Ramos (cell line): ENCODE measurements around the gene TRIM27.
"Not testable (repeated sequence)": the region's sequence is repeated elsewhere in the genome, so short reads cannot be mapped to it uniquely, and the experiment has no call there.

Experiments
- in situ Hi-C: fragments of 300-500 bp; cut with MboI; formaldehyde crosslinking; loops from one replicate; pipeline ENCODE4 v1.14.3; 2022; ENCODE audit warnings: low sequenced_read_pairs; ENCODE audit not compliant: unreplicated experiment

Gene TRIM27

GRCh38 chr6:28943557-28944411 is 20.0 kb upstream of the TRIM27 start:
- in situ Hi-C loops: loop anchor here (10.0 kb wide), 1 partner anchor 99 kb away; no protein-coding TSS in a partner anchor

DNA sequence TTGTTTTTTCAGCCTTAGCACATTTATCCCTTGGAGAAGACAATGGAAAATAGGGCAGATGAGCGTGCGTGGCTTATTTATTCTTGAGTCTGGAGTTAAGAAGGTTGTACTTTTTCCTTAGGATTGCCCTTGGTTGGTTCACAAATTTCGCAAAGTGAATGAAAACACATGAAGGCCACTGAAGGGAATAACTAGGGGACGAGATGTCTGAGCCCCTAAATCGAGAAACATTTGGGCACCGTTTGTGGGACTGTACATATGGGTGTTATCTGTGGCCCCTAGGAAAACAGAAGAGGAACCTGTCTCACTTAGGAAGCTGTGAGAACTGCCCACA is 19.4 kb upstream of the TRIM27 start:
- in situ Hi-C loops: loop anchor here (10.0 kb wide), 1 partner anchor 98 kb away; no protein-coding TSS in a partner anchor

DNA sequence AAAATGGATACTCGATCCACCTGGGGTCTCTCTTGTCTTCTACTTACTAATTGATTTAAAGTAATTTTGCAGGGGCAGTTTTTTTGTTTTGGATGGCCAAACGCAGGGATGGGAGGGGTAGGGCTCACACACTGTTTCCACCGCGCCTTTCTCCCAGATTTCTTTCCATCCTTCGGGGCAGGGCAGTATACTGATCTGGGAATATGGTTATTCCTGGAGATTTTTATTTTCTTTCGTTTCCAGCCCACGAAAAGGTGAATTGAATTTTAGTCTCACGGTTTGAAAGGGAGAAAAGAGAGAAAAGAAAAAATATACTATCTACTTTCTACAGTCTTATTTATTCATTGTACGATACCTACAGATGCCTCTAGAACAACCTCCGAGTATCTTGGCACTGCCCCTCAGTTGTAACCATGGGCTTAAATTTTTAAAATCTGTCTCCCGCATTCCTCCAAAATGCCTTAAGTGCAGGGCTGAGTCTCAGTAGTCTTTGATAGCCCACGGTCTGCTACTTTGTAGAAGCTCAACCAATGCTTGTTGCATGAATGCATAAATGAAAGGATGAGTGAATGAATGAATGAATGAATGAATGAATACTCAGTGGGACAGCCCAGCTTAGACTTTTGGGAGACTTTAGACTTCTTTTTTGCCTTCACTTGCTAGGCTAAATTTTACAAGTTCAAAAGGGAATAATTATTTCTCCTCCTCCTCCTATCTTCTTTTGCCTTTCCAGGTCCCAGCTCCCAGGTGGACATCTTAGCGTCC is 18.1 kb upstream of the TRIM27 start:
- in situ Hi-C loops: loop anchor here (10.0 kb wide), 1 partner anchor 97 kb away; no protein-coding TSS in a partner anchor

- in situ Hi-C loops: loop anchor here (10.0 kb wide), 1 partner anchor 96 kb away; no protein-coding TSS in a partner anchor
Measured at GRCh38 chr6:28940858-28941683, 17.3 kb upstream of the TRIM27 start.

- in situ Hi-C loops: loop anchor here (10.0 kb wide), 1 partner anchor 96 kb away; no protein-coding TSS in a partner anchor
Measured at GRCh38 chr6:28940294-28940857, 16.6 kb upstream of the TRIM27 start.

- in situ Hi-C loops: no loop called here
Measured at GRCh38 chr6:28933069-28933468, 9.3 kb upstream of the TRIM27 start.

GRCh38 chr6:28929887-28930620 is 6.3 kb upstream of the TRIM27 start:
- in situ Hi-C loops: no loop called here

GRCh38 chr6:28929339-28929738 is 5.6 kb upstream of the TRIM27 start:
- in situ Hi-C loops: not testable (repeated sequence)

- in situ Hi-C loops: no loop called here
Measured at GRCh38 chr6:28927846-28928245, 4.1 kb upstream of the TRIM27 start.

GRCh38 chr6:28922821-28923317 is 916 bp downstream of the TRIM27 start:
- in situ Hi-C loops: no loop called here

- in situ Hi-C loops: no loop called here
Measured at GRCh38 chr6:28922004-28922820, 1.6 kb downstream of the TRIM27 start.

DNA sequence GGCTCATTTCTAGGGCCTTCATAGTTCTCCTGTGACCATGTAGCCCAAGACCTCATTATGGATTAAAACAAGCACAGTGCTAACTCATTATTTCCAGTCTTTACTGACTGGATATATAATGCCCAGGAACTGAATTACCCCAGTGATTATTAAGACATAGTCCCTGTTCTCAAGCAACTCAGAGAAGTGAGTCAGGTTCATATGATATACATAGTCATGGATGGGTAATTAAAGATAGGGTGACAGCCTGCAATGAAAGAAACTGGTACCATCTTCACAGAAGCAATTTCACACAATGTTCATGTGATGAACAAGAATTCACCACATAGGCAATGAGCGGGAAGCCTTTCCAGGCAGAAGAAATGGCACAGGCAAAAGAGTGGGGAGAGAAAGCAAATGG is 3.5 kb downstream of the TRIM27 start:
- in situ Hi-C loops: no loop called here

GRCh38 chr6:28914941-28915340 is 8.8 kb downstream of the TRIM27 start:
- in situ Hi-C loops: no loop called here

GRCh38 chr6:28910901-28911690 is 12.7 kb downstream of the TRIM27 start:
- in situ Hi-C loops: no loop called here

DNA sequence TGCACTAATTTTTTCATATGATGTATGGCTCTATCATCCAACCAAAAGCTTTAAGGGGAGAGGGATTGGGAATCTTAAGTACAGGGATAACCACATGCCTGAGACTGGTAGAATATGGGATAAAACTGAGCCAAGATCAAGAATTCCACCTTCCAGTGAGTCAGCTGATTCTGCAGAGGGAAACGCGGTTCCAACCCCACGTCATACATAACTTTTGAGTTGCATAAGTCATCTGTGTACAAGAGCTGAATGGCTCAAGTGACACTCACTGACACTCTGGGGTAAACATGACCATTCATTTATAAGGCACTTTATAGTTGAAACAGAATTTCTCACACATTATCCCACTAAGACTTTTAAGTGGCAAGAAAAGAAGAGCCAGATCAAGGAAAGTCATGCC is 16.4 kb downstream of the TRIM27 start:
- in situ Hi-C loops: no loop called here

DNA sequence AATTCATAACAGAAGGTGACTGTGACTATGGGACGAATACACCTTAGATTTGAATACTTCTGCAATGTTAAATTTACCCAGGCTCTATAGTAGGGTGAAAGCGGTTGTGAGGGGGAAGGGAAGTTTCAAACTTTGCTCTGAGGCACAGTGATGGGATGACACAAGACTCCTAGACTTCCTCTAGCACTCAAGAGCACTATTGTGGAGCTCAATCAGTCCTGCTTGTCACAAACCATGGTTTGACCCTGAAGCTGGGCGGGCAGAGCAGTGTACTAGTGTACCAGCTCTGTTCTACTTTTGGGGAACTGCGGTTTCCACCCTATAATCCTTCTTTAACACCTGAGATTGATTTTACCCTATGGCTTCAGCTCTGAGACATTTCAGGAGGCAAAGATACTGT is 17.1 kb downstream of the TRIM27 start:
- in situ Hi-C loops: no loop called here

DNA sequence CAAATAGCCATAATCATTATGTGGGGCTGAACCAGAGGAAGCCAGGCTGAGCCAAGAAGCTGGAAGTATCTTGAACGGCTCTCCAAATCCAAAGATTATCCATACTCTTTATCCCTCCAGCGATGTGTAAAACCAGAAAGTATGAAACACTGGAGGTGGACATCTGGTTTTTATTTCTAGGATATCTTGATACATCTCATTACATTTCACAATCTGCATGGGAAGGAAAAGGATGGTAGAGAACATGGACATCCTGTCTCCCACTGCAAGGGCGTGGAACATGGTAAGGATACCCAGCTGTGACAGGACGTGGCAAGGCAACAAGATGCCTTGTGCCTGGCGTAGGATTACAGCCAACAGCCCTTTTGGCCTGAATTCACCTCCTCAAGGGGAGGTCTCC is 20.1 kb downstream of the TRIM27 start:
- in situ Hi-C loops: no loop called here

GRCh38 chr6:28901831-28902230 is 22.0 kb downstream of the TRIM27 start:
- in situ Hi-C loops: no loop called here
